Hippocampal formation (tissue), 2 donors: ENCODE results near the gene FAM24A.
A peak's percentile ranks its signal among the peaks of the same experiment; 100 is the strongest.
"Not testable (repeated sequence)": the region's sequence is repeated elsewhere in the genome, so short reads cannot be mapped to it uniquely, and the experiment has no call there.

Experiments used
- DNase-seq, 2 donors: peaks; one replicate each; lab custom pipeline; 2025; lab: John Stamatoyannopoulos, UW

The FAM24A gene, protein sequence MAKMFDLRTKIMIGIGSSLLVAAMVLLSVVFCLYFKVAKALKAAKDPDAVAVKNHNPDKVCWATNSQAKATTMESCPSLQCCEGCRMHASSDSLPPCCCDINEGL

DNA sequence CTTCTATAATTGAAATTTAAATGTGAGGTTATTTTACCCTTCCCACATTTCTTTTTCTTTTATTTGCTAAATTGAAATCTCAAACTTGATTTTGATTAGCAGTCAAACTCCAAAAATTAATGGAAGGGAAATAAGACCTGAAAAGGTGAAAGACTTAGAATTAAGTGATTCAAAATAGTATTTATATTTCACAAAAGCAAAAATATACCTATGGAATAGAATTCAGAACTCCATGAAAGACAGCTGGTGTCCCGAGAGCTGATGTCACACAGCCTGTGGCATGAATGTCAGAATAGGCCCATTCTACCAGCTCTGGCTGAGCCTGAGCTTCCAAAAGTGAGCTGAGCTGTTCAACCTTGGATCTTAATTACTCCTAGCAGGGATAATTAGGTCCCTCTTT is at the start of gene FAM24A:
TSS of gene FAM24A (plus strand) at position 301 of the 400 bp plus-strand sequence. CDS start 1,025 bp downstream, outside the sequence.
- no peak for DNase-seq

- DNase-seq: no peak
Measured at GRCh38 chr10:122861711-122862161, 48.7 kb upstream of the FAM24A start.

GRCh38 chr10:122863216-122864193 is 46.9 kb upstream of the FAM24A start:
- no peak for DNase-seq

GRCh38 chr10:122864194-122864592 is 46.2 kb upstream of the FAM24A start:
- DNase-seq: no peak

DNA sequence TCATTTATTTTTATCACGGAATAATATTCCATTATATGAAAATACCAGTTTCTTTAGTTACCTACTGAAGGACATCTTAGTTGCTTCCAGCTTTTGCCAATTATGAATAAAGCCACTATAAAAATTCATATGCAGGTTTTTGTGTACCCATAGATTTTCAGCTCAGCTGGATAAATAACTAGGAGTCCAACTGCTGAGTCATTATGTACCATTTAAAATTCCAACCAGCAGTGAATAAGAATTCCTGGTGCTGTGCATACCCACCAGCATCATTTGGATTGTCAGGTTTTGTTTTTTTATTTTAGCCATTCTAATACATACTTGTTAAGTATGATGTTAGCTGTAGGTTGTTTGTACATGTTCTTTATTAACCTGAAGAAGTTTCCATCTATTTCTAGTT is 45.5 kb upstream of the FAM24A start:
- no peak for DNase-seq

DNA sequence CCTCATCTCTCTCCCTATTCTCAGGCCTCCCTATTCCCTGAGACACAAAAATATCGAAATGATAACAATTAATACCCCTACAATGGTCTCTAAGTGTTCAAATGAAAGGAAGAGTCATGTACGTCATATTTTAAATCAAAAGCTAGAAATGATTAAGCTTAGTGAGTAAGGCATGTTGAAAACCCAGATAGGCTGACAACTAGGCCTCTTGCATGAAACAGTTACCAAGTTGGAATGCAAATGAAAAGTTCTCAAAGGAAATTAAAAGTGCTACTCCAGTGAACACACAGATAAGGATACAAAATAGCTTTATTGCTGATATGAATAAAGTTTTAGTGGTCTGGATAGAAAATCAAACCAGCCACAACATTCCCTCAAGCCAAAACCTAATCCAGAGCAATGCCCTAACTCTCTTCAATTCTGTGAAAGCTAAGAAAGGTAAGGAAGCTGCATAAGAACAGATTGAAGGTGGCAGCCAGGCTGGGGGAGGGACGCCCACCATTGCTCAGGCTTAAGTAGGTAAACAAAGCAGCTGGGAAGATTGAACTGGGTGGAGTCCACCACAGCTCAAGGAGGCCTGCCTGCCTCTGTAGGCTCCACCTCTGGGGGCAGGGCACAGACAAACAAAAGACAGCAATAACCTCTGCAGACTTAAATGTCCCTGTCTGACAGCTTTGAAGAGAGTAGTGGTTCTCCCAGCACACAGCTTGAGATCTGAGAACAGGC is 43.5 kb upstream of the FAM24A start:
- DNase-seq: not testable (repeated sequence)

DNA sequence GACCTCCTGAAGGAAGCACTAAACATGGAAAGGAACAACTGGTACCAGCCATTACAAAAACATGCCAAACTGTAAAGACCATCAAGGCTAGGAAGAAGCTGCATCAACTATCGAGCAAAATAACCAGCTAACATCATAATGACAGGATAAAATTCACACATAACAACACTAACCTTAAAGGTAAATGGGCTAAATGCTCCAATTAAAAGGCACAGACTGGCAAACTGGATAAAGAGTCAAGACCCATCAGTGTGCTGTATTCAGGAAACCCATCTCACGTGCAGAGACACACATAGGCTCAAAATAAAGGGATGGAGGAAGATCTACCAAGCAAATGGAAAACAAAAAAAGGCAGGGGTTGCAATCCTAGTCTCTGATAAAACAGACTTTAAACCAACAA is 41.6 kb upstream of the FAM24A start:
- DNase-seq: not testable (repeated sequence)

DNA sequence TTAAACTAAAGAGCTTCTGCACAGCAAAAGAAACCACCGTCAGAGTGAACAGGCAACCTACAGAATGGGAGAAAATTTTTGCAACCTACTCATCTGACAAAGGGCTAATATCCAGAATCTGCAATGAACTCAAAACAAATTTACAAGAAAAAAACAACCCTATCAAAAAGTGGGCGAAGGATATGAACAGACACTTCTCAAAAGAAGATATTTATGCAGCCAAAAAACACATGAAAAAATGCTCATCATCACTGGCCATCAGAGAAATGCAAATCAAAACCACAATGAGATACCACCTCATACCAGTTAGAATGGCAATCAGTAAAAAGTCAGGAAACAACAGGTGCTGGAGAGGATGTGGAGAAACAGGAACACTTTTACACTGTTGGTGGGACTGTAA is 38.5 kb upstream of the FAM24A start:
- DNase-seq: not testable (repeated sequence)

- DNase-seq: no peak
Measured at GRCh38 chr10:122875843-122876466, 34.5 kb upstream of the FAM24A start.

DNA sequence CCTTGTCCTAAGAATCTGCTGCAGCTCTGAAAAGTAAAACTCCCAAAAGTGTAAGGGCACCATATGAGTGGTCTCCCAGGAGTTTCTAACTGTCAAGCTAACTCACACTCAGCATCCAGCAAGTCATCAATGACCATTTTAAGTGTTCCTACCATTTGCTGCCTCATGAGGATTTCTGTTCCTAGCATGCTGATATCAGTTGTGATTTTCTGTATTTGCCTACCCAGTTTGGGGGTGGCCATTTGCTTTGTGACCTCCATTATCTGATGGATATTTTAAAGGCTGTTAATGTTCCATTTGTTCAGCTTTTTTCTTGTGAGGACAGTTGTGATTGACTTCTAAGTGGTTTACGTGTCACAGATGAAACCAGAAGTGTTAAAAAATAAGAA is 33.9 kb upstream of the FAM24A start:
- DNase-seq: no peak

GRCh38 chr10:122877264-122877663 is 33.1 kb upstream of the FAM24A start:
- DNase-seq: no peak

DNA sequence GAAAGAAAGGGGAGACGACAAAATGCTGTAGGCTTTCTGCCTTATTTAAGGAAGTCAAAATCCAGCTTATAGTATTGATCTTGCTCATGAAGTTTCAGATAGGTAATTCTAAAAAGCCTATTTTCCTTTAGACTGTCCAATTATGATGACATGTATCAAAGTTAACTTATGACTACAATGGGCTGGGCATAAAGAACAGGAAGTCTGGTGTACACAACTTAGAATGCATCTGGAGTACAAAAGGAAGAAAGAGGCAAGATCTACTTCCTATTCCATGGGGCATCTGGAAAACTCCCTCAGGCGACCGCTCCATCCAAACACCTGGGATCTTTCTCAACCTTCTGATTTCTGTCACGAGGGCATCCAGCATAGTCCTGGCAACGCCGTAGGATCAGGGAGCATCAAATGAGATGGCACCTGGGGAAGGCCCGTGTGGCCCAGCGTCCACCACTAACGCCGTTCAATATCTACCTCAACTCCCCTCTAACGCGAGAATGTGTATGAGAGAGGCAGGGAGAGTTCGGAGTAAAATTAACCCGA is 31.5 kb upstream of the FAM24A start:
- no peak for DNase-seq

GRCh38 chr10:122879339-122880273 is 30.8 kb upstream of the FAM24A start, which contains the start of gene FAM24B:
FAM24B (minus strand) TSS chr10:122879581; CDS start chr10:122850515, 29,066 bp downstream.
- peak; percentile 84 to 87 for DNase-seq

DNA sequence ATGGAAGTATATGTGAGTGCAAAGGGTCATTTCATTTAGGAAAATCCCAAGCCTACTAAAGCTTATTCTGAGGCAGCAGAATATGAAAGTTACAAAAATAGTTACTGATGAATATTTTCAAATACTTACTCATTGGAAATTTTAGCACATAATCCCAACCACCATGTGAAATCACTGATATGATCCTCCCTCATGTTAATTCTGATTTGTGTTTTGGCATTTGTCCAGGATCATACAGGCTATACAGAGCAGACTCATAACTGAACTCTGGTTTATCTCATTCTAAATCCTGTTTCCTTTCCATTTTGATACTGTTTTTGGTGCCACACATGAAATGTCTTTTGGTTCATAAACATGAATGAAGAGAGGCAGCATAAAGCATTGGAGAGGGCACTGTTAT is 27.6 kb upstream of the FAM24A start:
- DNase-seq: no peak

DNA sequence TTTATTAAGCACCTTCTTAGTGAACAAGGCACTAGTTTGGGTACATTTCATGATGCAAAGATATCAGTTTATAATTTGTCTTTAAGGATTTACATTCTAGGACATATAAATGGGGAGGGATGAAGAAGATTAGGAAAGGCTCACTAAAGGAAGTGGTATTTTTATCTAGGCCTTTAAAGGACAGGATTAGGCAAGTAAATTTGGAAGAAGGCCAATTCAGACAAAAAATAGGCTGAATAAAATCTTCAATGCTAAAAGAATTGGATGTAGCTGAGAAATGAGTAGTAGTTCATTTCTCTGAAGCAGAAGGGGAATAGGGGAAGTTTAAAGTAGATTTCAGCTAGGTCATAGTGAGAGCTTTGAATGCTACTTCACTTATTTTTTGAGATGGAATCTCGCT is 26.2 kb upstream of the FAM24A start:
- DNase-seq: no peak

- no peak for DNase-seq
Measured at GRCh38 chr10:122894261-122894944, 16.0 kb upstream of the FAM24A start.

DNA sequence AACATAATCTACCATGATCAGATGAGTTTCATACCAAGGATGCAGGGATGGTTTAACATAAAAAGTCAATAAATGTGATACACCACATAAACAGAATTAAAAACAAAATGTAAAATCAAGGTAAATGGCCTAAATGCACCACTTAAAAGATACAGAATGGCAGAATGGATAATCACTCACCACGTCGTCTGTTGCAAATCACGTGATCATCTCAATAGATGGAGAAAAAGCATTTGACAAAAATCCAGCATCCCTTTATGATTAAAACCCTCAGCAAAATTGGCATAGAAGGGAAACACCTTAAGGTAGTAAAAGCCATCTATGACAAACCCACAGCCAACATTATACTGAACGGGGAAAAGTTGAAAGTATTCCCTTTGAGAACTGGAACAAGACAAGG is 6.5 kb upstream of the FAM24A start:
- not testable (repeated sequence) for DNase-seq

GRCh38 chr10:122911889-122912484 is 1.6 kb downstream of the FAM24A start:
- no peak for DNase-seq

GRCh38 chr10:122915700-122916099 is 5.3 kb downstream of the FAM24A start:
- no peak for DNase-seq

- no peak for DNase-seq
Measured at GRCh38 chr10:122930140-122930539, 19.7 kb downstream of the FAM24A start.
